ENCODE results near the gene KNDC1. TPM values are rescaled to one million over a fixed set of nuclear protein-coding genes. Genes with fewer than 3 reads are reported as not detected.

KNDC1 gene
- total RNA-seq, 1 experiment from 2014 or later, result 15.7 TPM

- Histone ChIP-seq H3K4me1 (ENCODE audit: insufficient read depth, low read length) (no peaks in the 10 kb centered on the region), H2BK12ac (ENCODE audit: insufficient read length, low read depth, low read length) (no peak overlapping the region), H3K79me1 (ENCODE audit: insufficient read depth, low read depth, low read length, poor library complexity, severe bottlenecking) (no peaks in the 10 kb centered on the region), H3K27me3 (ENCODE audit: insufficient read depth, low read length) (no peaks in the 10 kb centered on the region), H4K20me1 (ENCODE audit: control insufficient read depth, insufficient read depth, insufficient read length) (no peaks in the 10 kb centered on the region), H3K27ac (ENCODE audit: insufficient read length, low read depth, low read length) (no peak overlapping the region), H3K79me2 (ENCODE audit: insufficient read depth, low read length) (no peaks in the 10 kb centered on the region), H3K9ac (ENCODE audit: extremely low read depth, insufficient read length, low read length) (no peak overlapping the region), H2BK20ac (ENCODE audit: low read depth, low read length, poor library complexity, severe bottlenecking) (no peak overlapping the region), H2AK5ac (ENCODE audit: insufficient read length, low read length) (no peak overlapping the region), H3K9me3 (ENCODE audit: control insufficient read depth, low read depth, low read length) (no peaks in the 10 kb centered on the region), H3K14ac (ENCODE audit: insufficient read depth, low read length) (no peak overlapping the region; the same call in 1 of the 2 replicates), H2BK120ac (ENCODE audit: low read depth, low read length, poor library complexity, severe bottlenecking) (no peak overlapping the region), H2AFZ (ENCODE audit: low read length) (no peak overlapping the region), H4K8ac (replicated peaks; ENCODE audit: insufficient read length, low read depth, low read length) (no peak overlapping the region), H2BK15ac (ENCODE audit: low read depth, low read length) (no peak overlapping the region), H3K23ac (ENCODE audit: insufficient read length, low read depth, low read length) (no peak overlapping the region), H4K5ac (ENCODE audit: insufficient read length, low read depth, low read length) (no peak overlapping the region), H3K4ac (ENCODE audit: low read depth, low read length) (no peak overlapping the region; the same call in 1 of the 2 replicates), H3K56ac (ENCODE audit: insufficient read length, low read depth, low read length) (no peak overlapping the region), H3K4me2 (ENCODE audit: insufficient read depth, insufficient read length, low read length) (no peak overlapping the region), H3K23me2 (ENCODE audit: insufficient read length, low read depth, low read length, poor library complexity, severe bottlenecking) (no peaks in the 10 kb centered on the region), H4K91ac (ENCODE audit: insufficient read length, low read depth, low read length) (no peak overlapping the region), H3T11ph (ENCODE audit: low read length) (no peak overlapping the region), H3K18ac (ENCODE audit: insufficient read length, low read depth, low read length) (no peak overlapping the region), H2BK5ac (ENCODE audit: insufficient read length, low read length) (no peak overlapping the region)
- no peaks in the 10 kb centered on the region for H3K9me3 Mint-ChIP-seq
- H3K4me1 Mint-ChIP-seq, result 0 out of 4 replicates have a peak, but pooled peaks cover 0 to 2% of the 10 kb centered on the region in 2 experiments
- no CpG with 5 or more reads among the region's 57 CpGs for WGBS (ENCODE audit: extremely low coverage, insufficient read length, low lambda C conversion rate)
- H3K27me3 Mint-ChIP-seq (ENCODE audit: low read depth), result no peaks in the 10 kb centered on the region; the same call in 1 of the 2 replicates
- peak overlapping the region; percentile 73 to 84 (median 82); a peak in 4 of 7 replicates for H3K27ac Mint-ChIP-seq
- no peak overlapping the region for H3K4me3 Mint-ChIP-seq
- no peak for DNase-seq
- TF ChIP-seq CTCF (conservative IDR thresholded peaks at IDR 0.05), result no peak
- H3K36me3 Mint-ChIP-seq (ENCODE audit: insufficient read depth in 1 of 3, low read depth in 3 of 3), result peaks cover 1 to 5% (median 2%) of the 10 kb centered on the region in 3 experiments; a peak in 3 of 7 replicates
Observed at GRCh38 chr10:133201151-133201947, 41.3 kb downstream of the KNDC1 start.

All from H9 (cell line).